ENCODE data around the gene LENG8.

Gene LENG8

GRCh38 chr19:54448774-54449700 lies at the start of gene LENG8:
LENG8 (plus strand) TSS chr19:54449199; CDS start chr19:54451345, 2,146 bp downstream.
- DNase-seq = peak; percentile 86

DNA sequence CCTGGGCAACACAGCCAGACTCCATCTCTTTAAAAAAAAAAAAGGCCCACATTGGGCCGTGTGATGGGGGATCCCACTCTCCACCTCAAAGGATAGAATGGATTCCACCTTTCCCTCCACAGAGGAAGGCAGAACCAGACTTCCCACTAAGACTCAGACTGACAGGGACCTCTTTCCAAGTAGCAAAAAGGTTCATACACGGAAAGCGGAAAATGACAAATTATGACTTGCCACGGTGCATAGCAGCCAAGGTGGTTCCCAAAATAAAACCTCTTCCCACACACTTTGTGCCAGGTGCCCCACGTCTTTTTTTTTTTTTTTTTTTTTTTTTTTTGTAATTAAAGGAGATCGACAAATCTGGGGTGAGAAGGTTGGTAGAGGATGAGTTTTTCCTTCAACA lies 48.1 kb upstream of the LENG8 start:
- no peak for DNase-seq

DNA sequence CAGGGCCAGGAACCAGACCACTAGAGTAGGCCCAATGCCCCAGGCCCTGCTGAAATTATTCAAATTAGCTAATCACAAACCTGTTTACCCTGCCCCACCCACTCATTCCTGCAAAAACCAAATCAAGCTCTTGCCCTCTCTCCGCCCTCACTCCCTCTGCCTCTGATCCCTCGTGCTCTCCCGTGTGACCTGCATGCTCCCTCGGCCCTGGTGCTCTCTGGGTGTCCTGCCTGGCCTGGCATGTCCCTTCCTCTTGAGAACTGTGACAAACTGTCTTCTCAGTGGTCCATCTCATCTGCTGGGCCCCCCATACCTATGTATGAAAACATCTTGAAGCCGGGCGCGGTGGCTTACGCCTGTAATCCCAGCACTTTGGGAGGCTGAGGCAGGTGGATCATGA lies 45.9 kb upstream of the LENG8 start:
- DNase-seq = no peak

DNA sequence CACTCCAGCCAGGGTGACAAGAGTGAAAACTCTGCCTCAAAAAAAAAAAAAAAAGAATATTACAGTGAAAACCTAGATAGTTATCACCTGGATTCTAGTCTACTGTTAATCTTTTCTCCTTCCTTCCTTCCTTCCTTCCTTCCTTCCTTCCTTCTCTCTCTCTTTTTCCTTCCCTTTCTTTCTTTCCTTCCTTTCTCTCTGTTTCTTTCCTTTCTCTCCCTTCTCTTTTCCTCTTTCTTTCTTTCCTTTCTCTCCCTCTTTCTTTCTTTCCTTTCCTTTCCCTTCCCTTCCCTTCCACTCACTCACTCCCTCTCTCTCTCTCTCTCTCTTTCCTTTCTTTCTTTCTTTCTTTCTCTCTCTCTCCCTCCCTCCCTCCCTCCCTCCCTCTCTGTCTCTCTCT lies 43.4 kb upstream of the LENG8 start:
- no peak for DNase-seq

- DNase-seq = no peak
These were observed 41.2 kb upstream of the LENG8 start for GRCh38 chr19:54407780-54408179.

- no peak for DNase-seq
These were observed 40.5 kb upstream of the LENG8 start for GRCh38 chr19:54408456-54409026.

DNA sequence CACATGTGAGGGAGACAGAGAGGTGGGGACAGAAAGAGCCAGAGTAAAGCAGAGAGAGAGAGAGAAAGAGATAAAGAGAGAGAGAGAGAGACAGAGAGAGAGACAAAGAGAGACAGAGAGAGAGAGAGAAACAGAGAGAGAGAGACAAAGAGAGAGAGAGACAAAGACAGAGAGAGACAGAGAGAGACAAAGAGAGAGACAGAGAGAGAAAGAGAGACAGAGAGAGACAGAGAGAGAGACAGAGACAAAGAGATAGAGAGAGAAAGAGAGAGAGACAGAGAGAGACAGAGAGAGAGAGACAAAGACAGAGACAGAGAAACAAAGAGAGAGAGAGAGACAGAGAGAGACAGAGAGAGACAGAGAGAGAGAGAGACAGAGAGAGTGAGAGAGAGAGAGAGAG lies 38.0 kb upstream of the LENG8 start:
- DNase-seq = no peak

DNA sequence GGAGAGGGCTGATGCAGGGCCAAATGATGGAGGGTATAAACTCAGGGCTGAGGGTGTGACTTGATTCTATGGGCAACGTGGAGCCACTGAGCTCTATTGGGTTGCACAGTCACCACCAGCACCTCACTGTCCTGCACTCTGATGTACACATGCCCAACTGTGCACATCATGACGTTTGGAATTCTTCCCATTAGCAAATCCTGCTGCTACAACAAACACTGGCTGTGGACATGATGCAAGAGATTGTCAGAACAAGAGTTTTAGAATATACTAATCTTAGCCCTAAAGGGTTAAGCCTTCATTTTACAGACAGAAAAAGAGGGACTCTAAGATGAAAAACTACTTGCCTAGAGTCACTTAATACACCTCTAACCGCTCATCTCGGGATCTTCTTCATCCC lies 36.1 kb upstream of the LENG8 start:
- DNase-seq = no peak

GRCh38 chr19:54414156-54414555 lies 34.8 kb upstream of the LENG8 start:
- no peak for DNase-seq

- no peak for DNase-seq
These were observed 33.6 kb upstream of the LENG8 start, which contains the start of gene TTYH1 for GRCh38 chr19:54415208-54415900. TTYH1 (plus strand) TSS chr19:54415464; CDS start chr19:54415553, 89 bp downstream.

GRCh38 chr19:54415901-54416673 lies 32.9 kb upstream of the LENG8 start:
- DNase-seq = no peak

DNA sequence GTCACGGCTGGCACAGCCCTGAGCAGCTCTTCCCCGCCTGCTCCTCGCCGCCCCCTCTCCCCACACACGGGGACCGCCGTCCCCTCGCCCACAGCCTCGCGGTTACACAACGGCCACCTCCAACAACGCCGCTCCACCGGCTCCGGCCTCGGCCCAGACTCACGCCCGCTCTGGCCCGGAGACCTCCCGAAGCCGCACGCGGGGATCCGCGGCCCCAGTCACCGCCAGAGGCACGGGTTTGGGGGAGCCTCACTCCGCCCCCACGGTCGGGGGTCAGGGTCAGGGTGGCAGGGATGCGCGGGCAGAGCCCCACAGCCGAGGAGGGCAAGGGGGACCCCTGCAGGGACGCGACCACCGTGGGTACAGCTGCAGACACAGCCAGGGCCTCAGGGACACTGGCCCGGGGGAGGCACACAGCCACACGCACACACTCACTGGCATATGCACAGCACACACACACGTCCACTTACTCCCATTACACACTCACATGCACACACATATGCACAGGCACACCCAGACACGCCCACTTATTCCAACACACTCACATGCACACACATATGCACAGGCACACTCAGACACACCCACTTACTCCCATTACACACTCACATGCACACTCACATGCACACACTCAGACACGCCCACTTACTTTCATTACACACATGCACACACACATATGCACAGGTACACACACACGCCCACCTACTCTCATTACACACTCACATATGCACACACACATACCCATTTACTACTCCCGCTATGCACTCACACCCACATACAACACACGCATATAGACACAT lies 32.1 kb upstream of the LENG8 start:
- DNase-seq = no peak

DNA sequence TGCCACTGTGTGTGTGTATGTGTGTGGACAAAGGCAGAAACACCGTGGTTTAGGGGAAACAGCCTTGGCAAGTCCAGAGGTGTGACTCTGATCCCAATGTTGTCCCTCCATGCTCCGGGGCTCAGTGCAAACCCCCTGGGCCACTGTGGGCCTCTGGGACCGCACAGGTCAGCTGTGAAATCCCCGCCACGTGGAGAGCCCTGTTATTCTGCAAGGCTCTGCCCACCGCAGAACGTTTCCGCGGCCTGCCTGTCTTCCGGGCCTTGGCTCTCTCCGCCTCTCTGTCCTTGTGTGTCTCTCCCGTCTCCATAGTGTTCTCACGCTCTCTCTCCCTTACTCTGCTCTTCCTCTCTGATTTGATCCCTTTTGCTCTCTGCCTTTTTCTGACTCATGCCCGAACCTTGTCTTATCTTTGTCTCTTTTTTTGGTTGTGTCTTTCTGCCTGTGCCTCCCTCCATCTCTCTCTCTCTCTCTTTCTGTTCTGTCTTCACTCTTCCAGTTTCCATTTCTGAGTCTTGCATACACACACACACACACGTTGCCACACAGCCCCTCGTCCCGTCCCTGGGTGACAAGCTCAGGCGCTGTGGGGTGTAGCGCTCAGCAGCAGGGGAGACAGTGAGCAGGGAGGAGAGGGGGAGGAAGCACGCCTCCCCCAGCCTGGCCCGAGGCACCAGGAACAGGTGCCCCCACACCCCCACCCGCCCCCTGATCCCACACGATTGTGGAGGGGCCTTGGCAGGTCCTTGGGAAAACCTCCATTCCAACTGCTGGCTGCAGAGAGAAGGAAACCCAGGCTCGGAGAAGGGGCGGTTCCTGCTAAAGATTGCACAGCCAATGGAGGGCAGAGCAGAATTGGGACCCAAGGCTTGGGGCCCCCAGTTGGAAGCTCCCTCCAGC lies 30.7 kb upstream of the LENG8 start:
- no peak for DNase-seq

DNA sequence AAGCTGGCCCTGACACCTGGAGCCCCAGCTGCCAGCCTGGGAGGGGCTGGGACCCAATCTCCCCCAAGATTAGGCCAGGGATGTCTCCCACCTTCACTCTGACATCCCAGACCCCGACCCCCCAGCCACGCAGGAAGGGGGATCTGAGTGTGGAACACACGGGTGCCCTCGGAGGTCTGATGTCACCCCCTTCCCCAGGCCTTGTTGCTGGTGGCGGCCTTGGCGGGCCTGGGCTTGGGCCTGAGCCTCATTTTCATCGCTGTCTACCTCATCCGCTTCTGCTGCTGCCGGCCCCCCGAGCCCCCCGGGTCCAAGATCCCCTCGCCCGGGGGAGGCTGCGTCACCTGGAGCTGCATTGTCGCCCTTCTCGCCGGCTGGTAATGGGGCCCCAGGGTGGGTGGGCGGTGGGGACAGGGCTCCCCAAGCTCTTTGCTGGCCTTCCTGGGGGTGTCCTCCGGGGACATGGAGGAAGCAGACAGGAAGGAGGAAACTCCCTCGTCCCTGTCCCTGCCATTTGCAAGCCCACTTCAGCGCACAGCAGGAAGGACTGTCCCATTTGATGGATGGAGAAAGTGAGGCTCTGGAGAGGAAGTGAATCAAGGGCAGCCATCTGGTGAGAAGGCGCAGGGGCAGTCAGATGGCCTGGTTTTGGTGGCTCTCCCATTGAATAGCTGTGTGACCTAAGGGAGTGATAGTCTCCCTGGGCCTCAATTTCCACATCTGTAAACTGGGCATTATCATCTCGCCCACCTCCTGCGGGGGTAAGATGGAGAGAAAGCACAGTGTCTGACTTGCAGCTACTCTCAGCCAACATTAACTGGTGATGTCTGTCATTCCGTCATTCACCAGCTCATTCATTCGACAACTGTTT lies 29.8 kb upstream of the LENG8 start:
- DNase-seq = no peak

GRCh38 chr19:54420068-54420382 lies 29.0 kb upstream of the LENG8 start:
- no peak for DNase-seq

DNA sequence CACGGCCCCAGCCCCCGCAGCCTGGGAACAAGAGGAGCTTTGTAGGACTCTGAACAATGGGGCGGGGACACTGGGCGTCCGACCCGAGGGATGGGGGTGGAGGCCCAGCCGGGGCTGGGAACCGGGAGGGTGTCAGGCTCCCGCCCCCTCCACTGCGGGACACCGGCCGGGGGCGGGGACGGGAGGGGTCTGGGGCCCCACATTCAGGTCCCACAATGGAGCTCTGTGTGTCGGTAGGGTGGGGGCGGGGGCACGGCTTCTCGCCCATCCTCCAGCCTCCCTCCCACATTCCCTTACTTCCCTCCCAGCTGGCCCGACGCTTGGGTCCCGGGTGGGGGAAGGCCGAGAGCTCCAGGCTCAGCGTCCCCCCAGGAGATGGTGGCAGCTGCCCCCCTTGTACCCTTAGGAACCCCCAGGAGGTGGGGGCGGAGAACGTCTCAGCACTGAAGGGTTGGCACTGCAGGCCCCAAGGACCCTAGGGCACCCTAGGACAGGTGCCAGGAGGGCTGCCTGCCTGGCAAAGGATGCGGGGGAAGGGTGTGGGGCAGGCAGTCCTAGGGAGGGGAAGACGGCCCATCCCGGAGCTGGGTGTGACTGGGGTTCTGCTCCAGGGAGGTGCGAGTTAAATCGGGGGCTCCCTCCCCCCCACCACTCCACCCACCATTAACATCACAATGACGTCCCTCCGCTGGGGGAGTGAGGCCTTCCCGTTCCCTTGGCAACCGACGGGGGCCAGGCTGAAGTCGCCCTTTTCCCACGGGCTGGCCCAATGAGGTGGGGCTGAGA lies 28.4 kb upstream of the LENG8 start:
- no peak for DNase-seq

DNA sequence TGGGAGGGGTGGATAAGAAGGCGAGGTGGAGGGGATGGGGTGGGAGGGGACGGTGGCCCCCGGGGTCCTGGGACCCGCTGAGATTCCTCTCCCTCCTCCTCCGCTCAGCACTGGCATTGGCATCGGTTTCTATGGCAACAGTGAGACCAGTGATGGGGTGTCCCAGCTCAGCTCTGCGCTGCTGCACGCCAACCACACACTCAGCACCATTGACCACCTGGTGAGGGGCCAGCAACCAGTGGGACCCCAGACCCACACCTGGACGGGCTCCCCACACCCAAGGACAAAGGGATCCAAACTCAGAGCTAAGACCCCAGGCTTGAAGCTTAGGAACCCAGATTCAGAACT lies 27.9 kb upstream of the LENG8 start:
- DNase-seq = no peak

GRCh38 chr19:54421521-54421920 lies 27.5 kb upstream of the LENG8 start:
- DNase-seq = no peak

GRCh38 chr19:54422136-54422535 lies 26.9 kb upstream of the LENG8 start:
- DNase-seq = no peak
